ENCODE results near the gene PRUNE2.

- no peak for TF ChIP-seq ZNF274 (IDR thresholded peaks at IDR 0.05; ENCODE audit: low read depth, low read length)
- TF ChIP-seq YY1 (IDR thresholded peaks at IDR 0.05; ENCODE audit: insufficient read depth, insufficient read length): no peak
Measured at GRCh38 chr9:76886318-76886717, 19.6 kb downstream of the PRUNE2 start.

All from NT2/D1 (cell line).